ENCODE data around the gene IFIT3.
"Not testable (repeated sequence)": the region's sequence is repeated elsewhere in the genome, so short reads cannot be mapped to it uniquely, and the experiment has no call there.

Gene IFIT3

DNA sequence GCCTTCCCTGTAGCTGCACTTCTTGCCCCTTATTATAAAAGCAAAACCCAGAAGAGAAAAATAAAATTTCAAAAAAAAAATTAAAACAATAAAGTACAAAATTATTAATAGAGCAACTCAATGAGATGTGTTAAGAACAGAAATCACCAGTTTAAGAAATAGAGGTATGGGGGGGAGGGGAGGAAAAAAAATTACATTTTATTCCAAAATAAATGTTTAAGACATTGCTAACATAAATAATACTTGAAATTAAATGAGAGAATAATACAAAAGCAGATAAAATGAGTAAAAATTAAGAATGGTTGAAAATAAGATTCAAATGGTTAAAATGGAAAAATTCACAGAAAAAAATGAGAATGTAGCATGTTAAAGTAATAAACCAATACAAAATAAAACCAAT is 22.9 kb upstream of the IFIT3 start:
- no peak for DNase-seq

DNA sequence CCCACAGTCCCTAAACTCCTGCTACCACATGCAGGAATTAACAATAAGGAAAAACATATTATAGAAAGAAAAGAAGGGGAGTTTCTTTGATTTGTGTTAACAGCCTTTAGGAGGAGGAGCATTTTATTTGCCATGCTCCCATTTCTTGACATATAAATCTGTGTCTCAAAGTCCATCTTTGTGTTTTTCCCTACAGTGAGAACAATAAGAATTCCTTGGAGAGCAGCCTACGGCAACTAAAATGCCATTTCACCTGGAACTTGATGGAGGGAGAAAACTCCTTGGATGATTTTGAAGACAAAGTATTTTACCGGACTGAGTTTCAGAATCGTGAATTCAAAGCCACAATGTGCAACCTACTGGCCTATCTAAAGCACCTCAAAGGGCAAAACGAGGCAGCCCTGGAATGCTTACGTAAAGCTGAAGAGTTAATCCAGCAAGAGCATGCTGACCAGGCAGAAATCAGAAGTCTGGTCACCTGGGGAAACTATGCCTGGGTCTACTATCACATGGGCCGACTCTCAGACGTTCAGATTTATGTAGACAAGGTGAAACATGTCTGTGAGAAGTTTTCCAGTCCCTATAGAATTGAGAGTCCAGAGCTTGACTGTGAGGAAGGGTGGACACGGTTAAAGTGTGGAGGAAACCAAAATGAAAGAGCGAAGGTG is 21.9 kb upstream of the IFIT3 start:
- DNase-seq = no peak

DNA sequence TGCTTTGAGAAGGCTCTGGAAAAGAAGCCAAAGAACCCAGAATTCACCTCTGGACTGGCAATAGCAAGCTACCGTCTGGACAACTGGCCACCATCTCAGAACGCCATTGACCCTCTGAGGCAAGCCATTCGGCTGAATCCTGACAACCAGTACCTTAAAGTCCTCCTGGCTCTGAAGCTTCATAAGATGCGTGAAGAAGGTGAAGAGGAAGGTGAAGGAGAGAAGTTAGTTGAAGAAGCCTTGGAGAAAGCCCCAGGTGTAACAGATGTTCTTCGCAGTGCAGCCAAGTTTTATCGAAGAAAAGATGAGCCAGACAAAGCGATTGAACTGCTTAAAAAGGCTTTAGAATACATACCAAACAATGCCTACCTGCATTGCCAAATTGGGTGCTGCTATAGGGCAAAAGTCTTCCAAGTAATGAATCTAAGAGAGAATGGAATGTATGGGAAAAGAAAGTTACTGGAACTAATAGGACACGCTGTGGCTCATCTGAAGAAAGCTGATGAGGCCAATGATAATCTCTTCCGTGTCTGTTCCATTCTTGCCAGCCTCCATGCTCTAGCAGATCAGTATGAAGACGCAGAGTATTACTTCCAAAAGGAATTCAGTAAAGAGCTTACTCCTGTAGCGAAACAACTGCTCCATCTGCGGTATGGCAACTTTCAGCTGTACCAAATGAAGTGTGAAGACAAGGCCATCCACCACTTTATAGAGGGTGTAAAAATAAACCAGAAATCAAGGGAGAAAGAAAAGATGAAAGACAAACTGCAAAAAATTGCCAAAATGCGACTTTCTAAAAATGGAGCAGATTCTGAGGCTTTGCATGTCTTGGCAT is 21.1 kb upstream of the IFIT3 start:
- DNase-seq = no peak

DNA sequence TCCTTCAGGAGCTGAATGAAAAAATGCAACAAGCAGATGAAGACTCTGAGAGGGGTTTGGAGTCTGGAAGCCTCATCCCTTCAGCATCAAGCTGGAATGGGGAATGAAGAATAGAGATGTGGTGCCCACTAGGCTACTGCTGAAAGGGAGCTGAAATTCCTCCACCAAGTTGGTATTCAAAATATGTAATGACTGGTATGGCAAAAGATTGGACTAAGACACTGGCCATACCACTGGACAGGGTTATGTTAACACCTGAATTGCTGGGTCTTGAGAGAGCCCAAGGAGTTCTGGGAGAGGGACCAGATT is 20.6 kb upstream of the IFIT3 start:
- DNase-seq = no peak

DNA sequence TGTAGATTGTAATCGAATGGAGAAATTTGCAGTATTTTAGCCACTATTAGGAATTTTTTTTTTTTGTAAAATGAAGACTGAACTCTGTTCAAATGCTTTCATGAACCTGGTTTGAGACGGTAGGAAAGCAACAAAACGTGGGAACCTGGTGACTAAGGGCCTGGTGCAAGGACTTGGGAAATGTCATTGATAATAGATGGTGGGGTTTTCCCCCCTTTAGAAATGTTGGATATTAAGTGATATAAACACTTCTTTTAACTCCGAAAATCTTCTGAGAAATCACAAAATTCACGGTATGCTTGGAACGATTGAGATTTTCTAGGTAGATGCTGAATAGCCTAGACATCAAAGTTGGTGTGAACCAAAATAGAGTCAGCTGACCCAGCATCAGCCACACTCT is 19.5 kb upstream of the IFIT3 start:
- DNase-seq = no peak

DNA sequence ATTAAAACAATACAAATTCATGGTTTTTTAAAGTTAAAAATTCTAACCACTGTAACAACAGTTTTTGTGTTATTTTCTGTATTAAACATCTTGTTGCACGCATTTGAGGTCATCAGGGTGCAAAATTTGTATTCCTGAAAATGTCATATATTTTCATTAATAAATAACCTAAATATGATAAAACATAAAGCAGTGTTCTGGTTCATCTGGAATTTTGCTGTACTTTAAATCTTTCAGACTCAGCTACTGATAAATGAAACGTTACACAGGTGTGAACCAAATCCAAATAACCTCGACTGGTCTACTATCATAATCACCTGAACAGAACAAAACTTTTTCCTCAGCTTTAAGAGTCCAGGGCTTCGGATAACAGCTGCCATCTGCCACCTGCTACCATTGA is 19.1 kb upstream of the IFIT3 start:
- no peak for DNase-seq

DNA sequence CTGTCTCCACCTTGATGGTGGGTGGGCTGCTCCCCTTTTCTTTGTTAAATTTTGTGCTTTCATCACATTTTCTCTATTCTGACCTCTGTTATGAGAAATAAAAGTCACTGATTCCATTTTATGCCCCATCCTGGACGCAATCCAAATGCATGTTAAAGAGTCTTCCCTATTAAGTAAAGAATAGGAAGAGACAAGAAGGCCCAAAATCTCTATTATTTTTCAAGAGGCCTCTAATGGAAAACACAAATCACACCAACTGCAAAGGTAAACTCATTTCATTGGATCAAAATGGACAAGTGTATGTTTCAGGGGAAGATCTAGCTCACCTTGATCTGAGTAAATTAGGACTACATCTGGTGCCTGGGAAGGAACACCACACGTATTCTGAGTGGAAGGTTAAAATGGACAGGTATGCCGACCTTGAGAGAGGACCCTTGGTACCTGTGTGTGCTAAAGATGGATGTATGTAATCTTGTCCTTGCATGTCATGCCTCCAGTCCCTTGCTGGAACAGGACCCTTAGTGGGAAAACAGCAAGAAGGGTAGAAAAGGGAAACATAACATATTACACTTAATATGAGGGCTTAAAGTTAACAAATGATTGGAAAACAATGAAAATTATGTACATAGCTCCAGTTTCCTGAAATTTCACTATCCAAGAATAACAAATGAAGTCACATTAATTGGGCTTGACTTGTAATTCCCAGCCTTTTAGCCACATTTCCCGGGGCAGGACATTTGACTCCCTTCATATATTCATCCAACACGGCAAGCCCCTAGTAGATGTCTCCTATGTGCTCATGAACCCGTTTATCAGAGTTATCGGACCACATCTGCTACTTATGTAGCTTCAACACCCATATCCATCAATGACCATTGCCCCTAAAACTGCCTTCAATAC is 18.4 kb upstream of the IFIT3 start:
- DNase-seq = no peak

DNA sequence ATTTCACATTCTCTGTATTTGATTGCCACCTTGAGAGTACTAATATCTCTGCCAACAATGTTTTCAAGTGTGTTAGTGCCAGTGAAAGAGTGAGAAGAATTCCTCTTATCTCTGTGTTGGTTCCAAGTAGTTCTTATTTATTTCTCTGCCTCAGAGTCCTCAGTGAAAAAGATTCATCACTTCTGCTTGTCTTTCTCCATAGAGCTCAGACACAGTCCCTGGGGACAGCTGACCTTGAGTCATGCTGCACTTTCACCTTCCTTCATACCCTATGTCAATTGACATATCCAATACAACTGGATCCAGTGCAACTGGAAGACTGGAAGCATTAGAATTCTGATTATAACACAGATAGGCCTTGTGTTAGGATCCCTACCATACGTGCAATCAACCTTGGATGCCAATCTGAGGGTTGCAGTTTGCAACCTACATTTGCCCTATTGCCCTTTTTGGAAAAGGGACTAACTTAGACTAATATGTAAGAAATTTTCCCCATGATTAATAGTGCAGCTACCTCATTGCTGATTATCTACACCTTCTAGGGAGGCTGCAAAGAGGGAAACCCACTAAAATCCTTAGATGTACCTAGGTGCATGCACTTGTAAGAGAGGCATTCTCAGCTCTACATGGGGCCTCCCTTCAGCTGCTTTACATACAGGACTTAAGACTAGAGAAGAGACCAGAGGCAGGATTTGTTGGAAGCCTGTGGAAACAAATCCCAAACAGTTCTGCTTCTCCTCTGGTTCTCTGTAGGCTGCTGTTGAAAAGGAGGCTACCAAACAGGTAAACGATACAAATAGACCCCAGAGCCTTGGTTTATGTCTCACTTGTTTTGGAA is 17.5 kb upstream of the IFIT3 start:
- no peak for DNase-seq

DNA sequence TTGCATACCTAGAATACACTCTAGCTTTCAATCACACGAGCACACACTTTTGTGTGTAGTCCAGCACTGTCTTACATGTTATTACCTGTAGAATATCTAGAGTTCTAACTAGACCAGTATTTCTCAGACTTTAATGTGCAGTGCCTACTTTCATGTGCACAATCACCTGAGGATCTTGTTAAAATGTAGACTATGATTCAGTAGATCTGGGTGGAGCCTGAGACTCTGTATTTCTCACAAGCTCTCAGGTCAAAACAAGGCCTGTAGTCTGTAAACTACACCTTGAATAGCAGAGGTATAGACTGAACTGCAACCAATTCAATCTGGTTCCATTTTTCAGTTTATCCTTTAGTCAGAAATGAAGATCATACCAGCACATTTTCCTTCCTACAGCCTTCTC is 14.8 kb upstream of the IFIT3 start:
- DNase-seq = no peak

DNA sequence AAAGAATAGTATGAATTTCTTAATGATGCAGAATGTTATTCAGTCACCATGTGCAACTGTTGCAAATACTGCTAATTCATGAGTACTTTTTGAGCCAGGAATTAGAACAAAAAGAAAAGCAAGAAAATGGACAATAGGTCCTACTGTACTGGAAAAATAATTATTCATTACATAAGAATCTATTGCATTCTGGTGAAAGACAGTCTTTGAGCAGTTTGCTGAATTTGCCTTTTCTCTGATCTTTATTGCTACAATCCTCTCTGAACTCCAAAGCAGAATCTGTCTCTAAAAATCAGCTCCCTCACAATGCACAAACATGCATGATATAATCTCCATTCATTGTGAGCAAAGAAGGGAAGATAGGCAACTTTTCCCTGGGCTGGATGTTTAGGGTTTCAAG is 13.1 kb upstream of the IFIT3 start:
- no peak for DNase-seq

DNA sequence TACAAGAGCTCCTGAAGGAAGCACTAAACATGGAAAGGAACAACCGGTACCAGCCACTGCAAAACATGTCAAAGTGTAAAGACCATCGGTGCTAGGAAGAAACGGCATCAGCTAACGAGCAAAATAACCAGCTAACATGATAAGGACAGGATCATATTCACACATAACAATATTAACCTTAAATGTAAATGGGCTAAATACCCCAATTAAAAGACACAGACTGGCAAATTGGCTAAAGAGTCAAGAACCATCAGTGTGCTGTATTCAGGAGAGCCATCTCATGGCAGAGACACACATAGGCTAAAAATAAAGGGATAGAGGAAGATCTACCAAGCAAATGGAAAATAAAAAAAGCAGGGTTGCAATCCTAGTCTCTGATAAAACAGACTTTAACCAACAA is 9.8 kb upstream of the IFIT3 start:
- not testable (repeated sequence) for DNase-seq

DNA sequence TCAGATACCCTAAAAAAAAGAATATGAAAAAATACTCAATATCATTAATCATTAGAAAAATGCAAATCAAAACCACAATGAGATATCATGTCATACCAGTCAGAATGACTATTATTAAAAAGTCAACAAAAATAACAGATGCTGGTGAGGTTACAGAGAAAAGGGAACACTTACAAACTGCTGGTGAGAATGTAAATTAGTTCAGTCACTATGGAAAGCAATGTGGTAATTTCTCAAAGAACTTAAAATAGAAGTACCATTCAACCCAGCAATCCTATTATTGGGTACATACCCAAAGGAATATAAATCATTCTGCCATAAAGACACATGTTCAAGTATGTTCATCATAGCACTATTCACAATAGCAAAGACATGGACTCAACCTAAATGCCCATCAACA is 2.7 kb upstream of the IFIT3 start:
- not testable (repeated sequence) for DNase-seq

DNA sequence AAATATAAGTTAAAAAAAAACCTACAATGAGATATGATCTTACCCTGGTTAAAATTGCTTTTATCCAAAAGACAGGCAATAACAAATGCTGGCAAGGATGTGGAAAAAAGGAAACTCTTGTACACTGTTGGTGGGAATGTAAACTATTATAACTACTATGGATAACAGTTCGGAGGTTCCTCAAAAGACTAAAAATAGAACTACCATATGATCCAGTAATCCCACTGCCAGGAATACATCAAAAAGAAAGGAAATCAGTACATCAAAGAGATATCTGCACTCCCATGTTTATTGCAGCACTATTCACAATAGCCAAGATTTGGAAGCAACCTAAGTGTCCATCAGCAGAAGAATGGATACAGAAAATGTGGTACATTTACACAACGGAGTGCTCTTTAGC is 1.9 kb upstream of the IFIT3 start:
- not testable (repeated sequence) for DNase-seq

DNA sequence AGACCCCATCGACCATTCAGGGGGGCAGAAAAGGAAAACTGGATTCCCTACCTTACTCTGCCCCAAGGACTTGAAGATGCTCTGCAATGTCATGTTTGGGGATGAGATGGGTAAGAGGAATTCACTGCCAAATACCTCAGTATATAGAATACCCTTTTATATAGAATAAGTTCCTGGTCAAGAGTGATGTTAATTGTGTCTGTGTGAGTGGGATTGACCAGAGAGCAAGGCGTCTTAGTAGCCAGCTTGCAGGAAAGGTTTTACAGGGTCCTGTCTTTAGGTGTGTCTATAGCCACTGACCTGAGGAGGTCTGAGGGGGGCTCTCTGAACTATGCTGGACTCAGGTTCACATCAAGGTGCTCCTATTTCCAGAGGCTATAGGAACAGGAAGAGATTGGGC is 1.4 kb downstream of the IFIT3 start:
- no peak for DNase-seq

DNA sequence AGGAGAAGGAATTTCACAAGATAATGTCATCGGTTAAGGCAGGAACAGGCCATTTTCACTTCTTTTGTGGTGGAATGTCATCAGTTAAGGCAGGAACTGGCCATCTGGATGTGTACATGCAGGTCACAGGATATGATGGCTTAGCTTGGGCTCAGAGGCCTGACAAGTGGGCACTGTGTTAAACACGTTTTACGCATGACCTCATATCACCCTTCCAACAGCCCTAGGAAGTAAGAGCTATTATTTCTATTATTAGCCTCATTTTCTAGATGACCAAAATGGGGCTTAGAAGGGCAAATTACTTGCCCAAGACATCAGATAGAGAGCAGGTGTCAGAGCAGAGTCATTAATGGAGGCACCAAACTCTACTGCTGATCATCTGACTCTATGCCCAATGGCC is 2.2 kb downstream of the IFIT3 start:
- not testable (repeated sequence) for DNase-seq

DNA sequence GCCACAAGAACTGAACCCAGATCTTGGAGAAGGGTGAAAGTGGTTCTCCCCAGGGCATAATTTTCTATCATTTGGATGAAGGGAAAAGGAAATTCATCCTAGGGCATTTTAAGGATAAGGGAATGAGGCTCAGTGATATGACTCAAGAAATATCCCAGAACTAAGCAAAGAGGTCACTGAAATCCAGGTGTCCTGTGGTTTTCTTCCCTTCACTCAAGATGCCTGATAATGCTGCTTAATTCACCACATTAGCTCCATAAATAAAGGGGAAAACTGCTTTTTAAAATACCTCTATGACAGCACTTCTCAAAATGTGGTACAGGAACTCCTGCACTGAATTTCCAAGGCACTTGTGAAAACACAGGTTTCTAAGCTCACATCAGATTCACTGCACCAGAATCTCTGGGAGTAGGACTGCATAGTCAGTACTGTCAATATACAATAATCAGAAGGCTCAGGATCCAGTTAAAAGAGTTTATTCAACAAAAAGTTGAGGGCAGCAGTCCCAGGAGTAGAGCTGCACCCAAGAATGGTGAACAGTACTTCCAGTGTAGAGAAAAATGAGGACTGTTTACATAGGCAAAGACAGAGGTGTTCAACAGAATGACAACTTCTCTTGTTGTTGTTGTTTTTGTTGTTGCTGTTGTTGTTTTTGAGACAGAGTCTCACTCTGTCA is 2.9 kb downstream of the IFIT3 start:
- no peak for DNase-seq

DNA sequence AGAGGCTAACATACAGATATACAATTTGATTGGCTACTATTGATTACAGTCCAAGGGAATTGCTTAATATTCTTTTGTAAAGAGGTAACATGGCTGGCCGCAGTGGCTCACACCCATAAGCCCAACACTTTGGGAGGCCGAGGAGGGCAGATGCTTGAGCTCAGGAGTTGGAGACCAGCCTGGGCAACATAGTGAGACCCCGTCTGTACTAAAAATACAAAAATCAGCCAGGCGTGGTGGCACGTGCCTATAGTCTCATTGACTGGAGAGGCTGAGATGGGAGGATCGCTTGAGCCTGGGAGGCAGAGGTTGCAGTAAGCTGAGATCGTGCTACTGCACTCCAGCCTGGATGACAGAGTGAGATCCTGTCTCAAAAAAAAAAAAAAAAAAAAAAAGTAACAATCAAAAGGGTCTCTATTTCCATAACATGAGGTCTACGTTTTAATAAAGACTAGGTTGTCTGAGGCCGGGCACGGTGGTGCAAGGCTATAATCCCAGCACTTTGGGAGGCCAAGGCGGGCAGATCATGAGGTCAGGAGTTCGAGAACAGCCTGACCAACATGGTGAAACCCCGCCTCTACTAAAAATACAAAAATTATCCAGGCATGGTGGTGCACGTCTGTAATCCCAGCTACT is 3.8 kb downstream of the IFIT3 start:
- not testable (repeated sequence) for DNase-seq

DNA sequence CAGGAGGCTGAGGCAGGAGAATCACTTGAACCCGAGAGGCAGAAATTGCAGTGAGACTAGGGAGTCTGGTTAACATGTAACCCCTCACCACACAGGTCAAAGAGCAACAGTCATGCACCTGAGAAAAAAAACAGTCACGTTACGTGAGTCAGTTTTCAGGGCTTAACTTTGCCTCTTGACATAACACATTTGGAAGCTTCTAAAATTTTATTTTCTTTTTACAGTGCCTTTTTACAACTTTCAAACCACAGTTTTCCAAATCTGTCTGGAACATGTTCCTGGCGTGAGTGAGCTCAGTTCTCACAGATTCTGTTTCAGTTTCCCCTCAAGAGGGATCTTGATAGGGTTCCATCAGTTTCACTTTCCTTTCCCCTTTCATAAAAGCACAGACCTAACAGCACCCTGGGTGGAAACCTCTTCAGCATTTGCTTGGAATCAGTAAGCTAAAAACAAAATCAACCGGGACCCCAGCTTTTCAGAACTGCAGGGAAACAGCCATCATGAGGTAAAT is 4.4 kb downstream of the IFIT3 start:
- DNase-seq = no peak

DNA sequence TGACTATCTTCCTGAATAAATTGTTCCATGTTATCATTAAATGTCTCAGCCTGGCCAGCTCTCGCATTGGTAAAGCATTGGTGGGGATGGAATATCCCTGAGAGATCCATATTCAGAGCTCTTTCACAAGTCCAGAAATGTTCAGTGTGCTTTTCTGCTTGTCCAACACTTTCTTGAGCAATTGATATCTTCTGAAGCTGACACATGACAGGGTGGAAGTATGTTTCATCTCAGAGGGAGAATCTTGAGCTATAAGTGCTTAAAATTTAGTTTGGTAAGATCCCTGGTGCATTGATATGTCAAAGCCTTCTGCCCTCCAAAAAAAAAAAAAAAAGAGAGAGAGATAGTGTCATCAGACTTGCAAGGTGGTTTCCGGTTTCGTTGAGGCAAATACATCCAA is 7.4 kb downstream of the IFIT3 start:
- DNase-seq = no peak

DNA sequence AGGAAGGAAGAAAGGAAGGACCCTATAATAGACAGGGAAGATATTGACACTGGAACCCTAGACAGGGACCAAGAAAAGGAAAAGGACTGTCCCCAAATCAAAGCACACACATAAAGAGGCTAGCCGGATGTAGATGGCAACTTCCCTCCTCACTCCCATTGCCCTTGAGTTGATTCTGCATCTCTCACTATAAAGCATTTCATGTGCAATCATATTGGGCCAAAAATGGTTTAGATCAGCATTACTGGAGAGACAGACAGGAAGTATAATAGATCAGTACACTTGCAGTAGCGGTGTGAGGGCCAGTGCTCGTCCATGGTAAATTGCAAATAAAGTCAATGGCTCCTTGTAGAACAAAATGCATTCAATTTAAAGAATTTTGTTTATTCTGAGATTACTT is 8.4 kb downstream of the IFIT3 start:
- no peak for DNase-seq

DNA sequence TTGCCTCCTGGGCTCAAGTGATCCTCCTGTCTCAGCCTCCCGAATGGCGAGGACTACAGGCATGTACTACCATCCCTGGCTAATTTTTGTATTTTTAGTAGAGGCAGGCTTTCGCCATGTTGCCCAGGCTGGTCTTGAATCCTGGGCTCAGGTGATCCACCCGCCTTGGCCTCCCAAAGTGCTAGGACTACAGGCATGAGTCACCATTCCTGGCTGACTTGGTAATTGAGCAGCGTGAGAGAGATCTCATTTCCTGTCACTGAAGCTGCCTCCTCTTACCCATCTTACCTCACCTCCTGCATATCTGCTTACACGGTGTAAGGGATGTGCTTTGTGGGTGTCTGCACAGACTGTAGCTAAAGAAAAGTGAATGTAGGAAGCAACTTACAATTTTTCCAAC is 9.7 kb downstream of the IFIT3 start:
- DNase-seq = no peak

DNA sequence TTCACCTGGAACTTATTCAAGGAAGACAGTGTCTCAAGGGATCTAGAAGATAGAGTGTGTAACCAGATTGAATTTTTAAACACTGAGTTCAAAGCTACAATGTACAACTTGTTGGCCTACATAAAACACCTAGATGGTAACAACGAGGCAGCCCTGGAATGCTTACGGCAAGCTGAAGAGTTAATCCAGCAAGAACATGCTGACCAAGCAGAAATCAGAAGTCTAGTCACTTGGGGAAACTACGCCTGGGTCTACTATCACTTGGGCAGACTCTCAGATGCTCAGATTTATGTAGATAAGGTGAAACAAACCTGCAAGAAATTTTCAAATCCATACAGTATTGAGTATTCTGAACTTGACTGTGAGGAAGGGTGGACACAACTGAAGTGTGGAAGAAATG is 10.9 kb downstream of the IFIT3 start:
- DNase-seq = no peak
